Omental fat pad (tissue), 4 donors: ENCODE data around the gene SLC25A25. TPM values are rescaled to one million over a fixed set of nuclear protein-coding genes. Genes with fewer than 3 reads are reported as not detected.
A peak's percentile ranks its signal among the peaks of the same experiment; 100 is the strongest.
"Not testable (repeated sequence)": the region's sequence is repeated elsewhere in the genome, so short reads cannot be mapped to it uniquely, and the experiment has no call there.

Source experiments
- ATAC-seq: fragments of 150-250 bp; one replicate; pipeline ENCODE4 v1.9.1; 2016; ENCODE audit warnings: mild to moderate bottlenecking, moderate library complexity; ENCODE audit not compliant: low FRiP score
- DNase-seq: peaks from one replicate; pipeline ENCODE4 v3.0.0-alpha.2; 2019; ENCODE audit warnings: low spot score
- total RNA-seq, 4 donors: library from RNA; depleted of rRNA; stranded (reverse); fragments of >200 nt; gene quantifications; one replicate each; pipeline ENCODE4 v1.1.0, GENCODE V29; 2016
- TF ChIP-seq, protein P1 (sequence below), 3 donors: fragments of 450-650 bp; IDR thresholded peaks; one replicate each; pipeline ENCODE4 v1.5.1; 2016 to 2017; ENCODE audit warnings: antibody characterized with exemption in 3 of 3, mild to moderate bottlenecking in 3 of 3, moderate library complexity in 2 of 3

Gene SLC25A25
- total RNA-seq, 4 donors from 2014 or later, result 37.8 to 147 (median 102) TPM

DNA sequence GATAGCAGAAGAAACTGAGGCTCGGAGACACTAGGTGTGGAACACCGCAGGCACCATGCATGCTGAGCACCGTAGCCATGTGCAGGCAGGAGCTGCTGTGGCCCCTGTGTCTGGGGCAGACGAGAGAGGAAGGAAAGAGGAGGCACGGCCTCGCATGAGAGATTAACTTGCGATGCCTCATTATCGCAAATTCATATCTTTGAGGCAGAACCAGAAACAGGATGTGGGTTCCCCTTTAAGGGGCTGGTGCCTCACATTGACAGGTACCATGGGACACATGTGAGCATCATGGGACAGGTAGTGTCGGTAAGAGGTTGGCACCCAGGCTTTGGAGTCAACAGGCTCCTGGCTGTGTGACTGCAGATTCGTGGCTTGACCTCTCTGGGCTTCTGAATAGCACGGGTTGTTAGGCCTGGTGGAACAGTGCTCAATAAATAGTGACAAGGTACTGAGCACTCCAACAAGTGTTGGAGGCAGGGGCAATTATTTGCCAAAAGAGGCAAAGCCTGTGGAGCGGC, 41.7 kb upstream of the SLC25A25 start:
- ATAC-seq, result no peak
- no peak for DNase-seq
- TF ChIP-seq, protein P1, sequence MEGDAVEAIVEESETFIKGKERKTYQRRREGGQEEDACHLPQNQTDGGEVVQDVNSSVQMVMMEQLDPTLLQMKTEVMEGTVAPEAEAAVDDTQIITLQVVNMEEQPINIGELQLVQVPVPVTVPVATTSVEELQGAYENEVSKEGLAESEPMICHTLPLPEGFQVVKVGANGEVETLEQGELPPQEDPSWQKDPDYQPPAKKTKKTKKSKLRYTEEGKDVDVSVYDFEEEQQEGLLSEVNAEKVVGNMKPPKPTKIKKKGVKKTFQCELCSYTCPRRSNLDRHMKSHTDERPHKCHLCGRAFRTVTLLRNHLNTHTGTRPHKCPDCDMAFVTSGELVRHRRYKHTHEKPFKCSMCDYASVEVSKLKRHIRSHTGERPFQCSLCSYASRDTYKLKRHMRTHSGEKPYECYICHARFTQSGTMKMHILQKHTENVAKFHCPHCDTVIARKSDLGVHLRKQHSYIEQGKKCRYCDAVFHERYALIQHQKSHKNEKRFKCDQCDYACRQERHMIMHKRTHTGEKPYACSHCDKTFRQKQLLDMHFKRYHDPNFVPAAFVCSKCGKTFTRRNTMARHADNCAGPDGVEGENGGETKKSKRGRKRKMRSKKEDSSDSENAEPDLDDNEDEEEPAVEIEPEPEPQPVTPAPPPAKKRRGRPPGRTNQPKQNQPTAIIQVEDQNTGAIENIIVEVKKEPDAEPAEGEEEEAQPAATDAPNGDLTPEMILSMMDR (IDR thresholded peaks at IDR 0.05), result no peak

DNA sequence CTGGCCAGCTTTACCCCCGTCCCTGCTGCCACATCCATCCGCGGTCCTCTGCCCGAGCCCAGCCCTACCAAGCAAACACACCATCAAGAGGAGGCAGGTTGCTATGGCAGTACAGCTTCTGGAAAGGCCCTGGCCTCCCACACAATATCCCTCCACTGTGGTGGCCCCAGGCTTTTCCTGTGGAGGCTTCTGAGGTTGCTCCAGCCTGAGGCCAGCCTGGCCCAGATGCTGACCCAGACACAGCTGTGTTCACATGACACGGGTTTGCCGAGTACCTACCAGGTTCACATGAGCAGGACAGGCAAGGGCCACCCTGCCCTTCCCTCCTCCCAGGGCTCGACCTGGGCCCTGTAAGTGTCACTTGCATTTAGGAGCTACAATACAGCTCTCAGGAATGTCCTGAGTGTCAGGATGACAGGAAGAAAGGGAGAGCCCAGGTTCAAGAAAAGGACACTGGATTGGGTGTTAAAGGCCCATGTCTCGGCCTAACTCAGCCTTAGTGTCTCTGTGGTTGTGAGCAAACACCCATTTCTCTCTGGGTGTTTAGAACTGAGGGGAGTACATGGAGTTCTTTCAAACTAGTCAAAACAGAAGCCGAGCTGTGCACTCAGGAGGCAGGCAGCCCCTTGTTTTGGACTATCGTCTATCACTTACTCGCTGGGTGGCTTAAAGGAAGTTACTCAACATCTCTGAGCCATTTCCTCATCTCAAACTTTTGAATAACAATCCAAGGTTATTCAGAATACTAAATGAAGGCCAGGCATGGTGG, 41.1 kb upstream of the SLC25A25 start:
- DNase-seq, result no peak
- TF ChIP-seq, protein P1 (IDR thresholded peaks at IDR 0.05), result no peak
- no peak for ATAC-seq

DNA sequence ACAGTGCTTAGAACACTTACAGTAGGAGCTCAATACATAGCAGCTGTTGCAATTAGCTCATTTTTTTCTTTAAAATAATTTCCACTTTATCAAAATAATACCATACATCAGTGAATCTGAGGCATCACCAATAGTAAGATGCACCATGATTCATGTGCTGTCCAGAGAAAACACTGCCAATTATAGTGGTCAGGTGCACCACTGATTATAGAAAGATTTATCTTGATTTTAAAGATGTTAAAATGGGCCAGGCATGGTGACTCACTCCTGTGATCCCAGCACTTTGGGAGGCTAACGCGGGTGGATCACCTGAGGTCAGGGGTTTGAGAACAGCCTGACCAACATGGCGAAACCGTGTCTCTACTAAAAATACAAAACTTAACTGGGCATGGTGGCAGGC, 40.3 kb upstream of the SLC25A25 start:
- no peak for ATAC-seq
- no peak for DNase-seq
- TF ChIP-seq, protein P1 (IDR thresholded peaks at IDR 0.05), result no peak

DNA sequence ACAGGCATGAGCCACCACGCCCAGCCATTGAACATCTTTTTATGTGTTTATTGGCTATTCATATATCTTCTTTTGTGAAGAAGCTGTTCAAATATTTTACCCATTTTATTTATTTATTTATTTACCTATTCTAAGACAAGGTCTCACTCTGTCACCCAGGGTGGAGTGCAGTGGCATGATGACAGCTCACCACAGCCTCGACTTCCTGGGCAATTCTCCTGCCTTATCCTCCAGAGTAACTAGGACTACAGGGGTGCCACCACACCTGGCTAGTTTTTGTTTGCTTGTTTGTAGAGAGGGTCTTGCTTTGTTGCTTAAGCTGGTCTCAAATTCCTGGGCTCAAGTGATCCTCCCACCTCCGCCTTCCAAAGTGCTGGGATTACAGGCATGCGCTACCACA, 34.4 kb upstream of the SLC25A25 start:
- no peak for ATAC-seq
- no peak for DNase-seq
- TF ChIP-seq, protein P1 (IDR thresholded peaks at IDR 0.05), result no peak

DNA sequence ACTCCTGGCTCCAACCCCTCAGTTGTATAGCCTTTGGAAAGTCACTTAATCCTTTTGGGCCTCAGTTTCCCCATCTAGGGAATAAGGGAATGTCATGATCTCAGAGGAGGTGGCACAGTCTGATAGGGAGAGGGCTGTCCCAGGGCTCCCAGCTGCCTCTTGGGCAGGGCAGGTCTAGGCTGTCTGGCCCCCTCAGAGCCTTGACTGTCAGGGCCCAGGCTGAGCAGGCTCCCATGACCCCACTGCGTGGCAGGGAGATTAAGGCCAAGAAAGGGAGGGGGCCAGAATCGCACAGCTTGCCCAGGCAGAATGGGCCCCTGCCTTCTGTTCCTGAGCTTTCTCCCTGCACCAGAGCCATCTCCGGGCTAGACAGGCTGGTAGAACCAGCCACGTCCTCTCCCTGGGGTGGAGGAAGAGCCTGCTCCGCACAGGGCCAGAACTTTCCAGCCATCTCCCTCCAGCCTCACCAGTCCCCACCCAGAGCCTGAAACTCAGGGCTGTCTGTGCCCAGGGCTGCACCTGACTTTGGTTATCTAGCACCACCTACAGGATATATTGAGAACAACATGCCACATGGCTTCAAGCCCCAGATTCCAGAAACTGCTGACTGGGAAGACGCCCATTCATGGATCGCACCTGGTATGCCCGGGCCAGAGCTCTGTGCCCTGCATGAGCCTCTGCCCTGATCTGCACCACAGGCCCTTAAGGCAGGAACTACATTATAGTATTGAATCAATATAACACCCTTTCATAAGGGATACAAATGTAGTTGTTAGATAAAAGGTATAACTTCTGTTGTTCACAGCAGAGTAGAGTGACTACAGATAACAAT, 33.0 kb upstream of the SLC25A25 start:
- DNase-seq (no peak), ATAC-seq (peak; percentile 94)
- TF ChIP-seq, protein P1 (IDR thresholded peaks at IDR 0.05), result peak in 2 of 3 donors; percentile 54 to 81

DNA sequence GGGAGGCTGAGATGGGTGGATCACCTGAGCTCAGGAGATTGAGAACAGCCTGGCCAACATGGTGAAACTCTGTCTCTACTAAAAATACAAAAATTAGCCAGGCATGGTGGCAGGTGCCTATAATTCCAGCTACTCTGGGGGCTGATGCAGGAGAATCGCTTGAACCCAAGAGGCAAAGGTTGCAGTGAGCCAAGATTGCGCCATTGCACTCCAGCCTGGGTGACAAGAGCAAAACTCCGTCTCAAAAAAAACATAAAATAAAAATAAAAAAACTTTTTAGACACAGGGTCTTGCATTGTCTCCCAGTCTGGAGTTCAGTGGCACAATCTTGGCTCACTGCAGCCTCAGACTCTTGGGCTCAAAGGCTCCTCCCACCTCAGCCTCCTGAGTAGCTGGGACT, 31.5 kb upstream of the SLC25A25 start:
- DNase-seq, ATAC-seq: not testable (repeated sequence)

DNA sequence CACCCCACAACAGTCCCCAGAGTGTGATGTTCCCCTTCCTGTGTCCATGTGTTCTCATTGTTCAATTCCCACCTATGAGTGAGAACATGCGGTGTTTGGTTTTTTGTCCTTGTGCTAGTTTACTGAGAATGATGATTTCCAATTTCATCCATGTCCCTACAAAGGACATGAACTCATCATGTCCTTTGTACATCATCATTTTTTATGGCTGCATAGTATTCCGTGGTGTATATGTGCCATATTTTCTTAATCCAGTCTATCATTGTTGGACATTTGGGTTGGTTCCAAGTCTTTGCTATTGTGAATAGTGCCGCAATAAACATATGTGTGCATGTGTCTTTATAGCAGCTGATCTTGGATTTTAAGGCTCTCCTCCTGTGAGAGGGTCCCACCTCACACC, 27.2 kb upstream of the SLC25A25 start:
- ATAC-seq, DNase-seq: not testable (repeated sequence)
